ENCODE data around the gene CD300LG.
A peak's percentile ranks its signal among the peaks of the same experiment; 100 is the strongest.
"Not testable (repeated sequence)": the region's sequence is repeated elsewhere in the genome, so short reads cannot be mapped to it uniquely, and the experiment has no call there.

Gene CD300LG

DNA sequence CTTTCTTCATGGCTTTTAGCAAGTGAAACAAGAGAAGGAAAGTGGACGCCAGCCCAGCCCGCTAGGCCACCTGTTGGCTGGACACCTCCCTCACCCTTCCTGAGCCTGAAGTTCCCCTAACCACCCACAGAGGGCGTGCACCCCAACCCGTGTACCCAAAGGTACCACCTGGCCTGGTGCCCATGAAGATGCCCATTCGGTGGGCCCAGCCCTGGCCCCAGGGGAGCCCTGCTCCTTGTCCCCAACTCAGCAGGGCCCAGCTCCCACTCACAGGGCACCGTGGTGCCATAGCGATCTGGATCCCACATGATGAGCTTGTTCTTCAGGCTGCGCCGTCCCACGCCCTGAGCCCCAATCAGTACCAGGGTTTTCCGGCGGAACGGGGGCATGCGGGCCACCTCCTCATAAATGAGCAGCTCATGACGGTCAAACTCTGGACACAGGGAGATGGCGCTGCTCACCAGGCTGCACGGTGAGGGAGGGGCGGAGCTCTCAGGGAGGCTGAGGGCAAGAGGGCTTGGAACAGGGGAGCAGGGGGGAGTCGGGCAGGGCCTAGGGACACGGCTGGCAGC lies 33.5 kb downstream of the CD300LG start:
- no peak overlapping the region for H3K4me3 ChIP-seq (ENCODE audit: low read length)
- H3K9me3 ChIP-seq (ENCODE audit: insufficient read depth, low read depth, low read length), result no peaks in the 10 kb centered on the region
- no peak overlapping the region for H3K27ac ChIP-seq (ENCODE audit: low read depth, low read length)
- H3K4me1 ChIP-seq (ENCODE audit: insufficient read depth, low read length), result peaks cover 8% of the 10 kb centered on the region; the same call in 1 of the 2 replicates
- H3K9ac ChIP-seq (ENCODE audit: low read depth, low read length), result no peak overlapping the region
- 85% methylated on average over 20 of the region's 20 CpGs for WGBS
- H3K36me3 ChIP-seq (ENCODE audit: insufficient read depth, low read length), result no peaks in the 10 kb centered on the region
- no peaks in the 10 kb centered on the region for H3K27me3 ChIP-seq (ENCODE audit: insufficient read depth, low read length)

DNA sequence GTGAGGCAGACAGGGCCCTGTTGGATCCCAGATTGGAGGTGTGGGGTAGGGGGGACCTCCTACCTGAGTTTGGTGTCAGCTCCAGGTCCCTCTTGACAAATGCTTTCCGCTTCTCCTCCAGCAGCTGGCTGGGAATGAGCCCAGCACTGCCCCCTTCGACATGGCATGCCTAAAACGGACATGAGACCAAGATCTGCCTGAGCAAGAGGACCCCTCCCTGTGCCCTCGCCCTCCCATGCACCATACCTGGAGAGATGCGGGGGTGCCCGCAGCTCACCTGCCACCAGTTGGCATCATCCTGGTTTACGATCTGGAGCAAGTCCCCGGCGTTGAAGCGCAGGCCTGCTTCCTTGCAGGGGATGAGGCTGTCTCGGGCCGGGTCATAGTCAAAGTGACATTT lies 34.2 kb downstream of the CD300LG start:
- H3K9ac ChIP-seq (ENCODE audit: low read depth, low read length), result no peak overlapping the region
- peaks cover 8% of the 10 kb centered on the region; the same call in 1 of the 2 replicates for H3K4me1 ChIP-seq (ENCODE audit: insufficient read depth, low read length)
- no peak overlapping the region for H3K27ac ChIP-seq (ENCODE audit: low read depth, low read length)
- H3K4me3 ChIP-seq (ENCODE audit: low read length), result no peak overlapping the region
- WGBS, result 95% methylated on average over 12 of the region's 12 CpGs
- H3K9me3 ChIP-seq (ENCODE audit: insufficient read depth, low read depth, low read length), result no peaks in the 10 kb centered on the region
- no peaks in the 10 kb centered on the region for H3K36me3 ChIP-seq (ENCODE audit: insufficient read depth, low read length)
- H3K27me3 ChIP-seq (ENCODE audit: insufficient read depth, low read length), result no peaks in the 10 kb centered on the region

DNA sequence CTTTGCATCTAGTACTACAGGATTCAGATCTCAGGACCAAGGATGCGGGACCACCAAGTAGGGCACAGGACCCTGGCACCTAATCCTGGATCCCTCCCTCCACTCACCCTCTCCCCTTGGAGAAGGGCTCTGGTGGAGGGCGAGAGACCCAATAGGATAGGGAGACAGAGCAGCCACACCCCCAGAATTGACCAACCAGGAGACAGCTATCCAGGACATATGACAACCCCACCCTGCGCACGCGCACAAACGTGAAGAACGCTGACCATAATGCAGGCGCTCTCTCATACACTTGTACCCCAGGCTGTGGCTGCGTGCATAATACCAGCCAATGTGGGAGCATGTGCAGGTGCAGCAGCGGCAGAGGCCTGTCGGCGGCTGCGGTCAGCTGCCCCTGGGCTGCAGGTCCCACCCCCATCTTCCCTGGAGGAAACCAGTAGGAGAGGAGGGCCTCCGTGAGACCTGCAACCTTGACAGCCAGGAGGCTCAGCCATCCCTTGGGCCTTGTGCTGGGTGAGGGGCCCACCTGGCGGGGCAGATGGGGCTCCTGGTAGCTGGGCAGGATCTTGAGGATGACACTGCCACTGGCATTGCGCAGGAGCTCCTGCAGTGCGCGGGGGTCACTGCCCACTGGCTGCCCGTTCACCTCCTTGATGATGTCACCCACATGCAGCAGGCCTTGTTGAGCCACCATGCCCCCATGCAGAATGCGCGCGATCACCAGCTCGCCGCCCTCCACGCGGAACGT lies 35.0 kb downstream of the CD300LG start:
- no peak overlapping the region for H3K27ac ChIP-seq (ENCODE audit: low read depth, low read length)
- H3K36me3 ChIP-seq (ENCODE audit: insufficient read depth, low read length), result no peaks in the 10 kb centered on the region
- H3K27me3 ChIP-seq (ENCODE audit: insufficient read depth, low read length), result no peaks in the 10 kb centered on the region
- H3K9me3 ChIP-seq (ENCODE audit: insufficient read depth, low read depth, low read length), result no peaks in the 10 kb centered on the region
- 96% methylated on average over 27 of the region's 27 CpGs for WGBS
- peaks cover 8% of the 10 kb centered on the region; the same call in 1 of the 2 replicates for H3K4me1 ChIP-seq (ENCODE audit: insufficient read depth, low read length)
- no peak overlapping the region for H3K9ac ChIP-seq (ENCODE audit: low read depth, low read length)
- no peak overlapping the region for H3K4me3 ChIP-seq (ENCODE audit: low read length)

DNA sequence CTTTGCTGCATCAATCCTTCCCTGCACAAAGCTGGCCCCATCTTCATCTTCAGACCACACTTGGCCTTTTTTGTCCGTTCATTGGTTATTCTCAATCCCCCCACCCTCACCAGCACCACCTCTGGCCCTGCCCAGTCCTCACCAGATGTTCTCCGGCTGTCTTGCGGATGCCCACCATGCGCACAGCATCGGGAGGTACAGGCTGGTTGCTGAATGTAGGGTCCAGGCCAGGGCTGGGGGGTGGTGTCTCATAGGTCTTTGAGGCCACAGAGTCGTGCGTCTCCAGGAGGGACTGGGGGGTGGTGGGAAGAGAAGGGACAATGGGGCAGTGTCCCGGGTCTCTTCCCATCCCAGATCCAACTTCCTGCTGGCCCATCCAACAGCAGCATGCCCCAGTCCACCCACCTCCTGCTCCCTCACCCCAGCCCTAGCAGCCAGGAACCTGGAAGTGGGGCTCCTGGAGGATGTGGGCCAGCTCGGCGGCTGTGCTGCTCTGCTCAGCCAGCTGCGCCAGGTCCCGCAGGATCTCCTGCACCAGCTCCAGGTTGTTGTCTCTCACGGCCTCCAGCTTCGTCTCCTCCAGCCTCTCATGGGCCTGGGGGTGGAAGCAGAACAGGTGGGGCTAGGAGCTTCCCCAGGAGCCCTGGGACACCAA lies 35.9 kb downstream of the CD300LG start:
- H3K36me3 ChIP-seq (ENCODE audit: insufficient read depth, low read length), result no peaks in the 10 kb centered on the region
- 92% methylated on average over 13 of the region's 14 CpGs for WGBS
- H3K27ac ChIP-seq (ENCODE audit: low read depth, low read length), result no peak overlapping the region
- peaks cover 8% of the 10 kb centered on the region; the same call in 1 of the 2 replicates for H3K4me1 ChIP-seq (ENCODE audit: insufficient read depth, low read length)
- no peak overlapping the region for H3K9ac ChIP-seq (ENCODE audit: low read depth, low read length)
- no peaks in the 10 kb centered on the region for H3K9me3 ChIP-seq (ENCODE audit: insufficient read depth, low read depth, low read length)
- H3K27me3 ChIP-seq (ENCODE audit: insufficient read depth, low read length), result no peaks in the 10 kb centered on the region
- no peak overlapping the region for H3K4me3 ChIP-seq (ENCODE audit: low read length)

DNA sequence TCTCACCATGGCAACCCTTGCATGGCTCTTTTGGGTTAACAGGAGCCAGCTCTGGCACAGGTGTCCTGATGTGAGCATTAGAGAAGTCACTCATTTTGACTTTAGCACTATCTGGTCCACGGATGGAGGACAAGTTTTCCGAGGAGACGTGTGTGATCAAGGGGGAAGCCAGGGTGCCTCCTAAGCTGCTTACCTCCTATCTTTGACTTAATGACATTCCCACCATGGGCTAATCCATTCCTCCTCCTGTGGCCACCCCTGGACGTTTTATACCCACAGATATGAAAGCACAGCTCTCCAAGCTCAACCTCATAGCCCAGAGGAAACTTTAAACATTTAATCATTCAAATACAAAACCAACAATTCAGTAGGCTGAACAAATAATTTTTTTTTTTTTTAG lies 41.6 kb downstream of the CD300LG start:
- Histone ChIP-seq H3K27ac (ENCODE audit: low read depth, low read length) (no peak overlapping the region), H3K4me3 (ENCODE audit: low read length) (no peak overlapping the region), H3K36me3 (ENCODE audit: insufficient read depth, low read length) (no peaks in the 10 kb centered on the region), H3K9me3 (ENCODE audit: insufficient read depth, low read depth, low read length) (no peaks in the 10 kb centered on the region), H3K4me1 (ENCODE audit: insufficient read depth, low read length) (peaks cover 15% of the 10 kb centered on the region), H3K9ac (ENCODE audit: low read depth, low read length) (no peak overlapping the region), H3K27me3 (ENCODE audit: insufficient read depth, low read length) (no peaks in the 10 kb centered on the region)
- 90% methylated on average over 4 of the region's 4 CpGs for WGBS

DNA sequence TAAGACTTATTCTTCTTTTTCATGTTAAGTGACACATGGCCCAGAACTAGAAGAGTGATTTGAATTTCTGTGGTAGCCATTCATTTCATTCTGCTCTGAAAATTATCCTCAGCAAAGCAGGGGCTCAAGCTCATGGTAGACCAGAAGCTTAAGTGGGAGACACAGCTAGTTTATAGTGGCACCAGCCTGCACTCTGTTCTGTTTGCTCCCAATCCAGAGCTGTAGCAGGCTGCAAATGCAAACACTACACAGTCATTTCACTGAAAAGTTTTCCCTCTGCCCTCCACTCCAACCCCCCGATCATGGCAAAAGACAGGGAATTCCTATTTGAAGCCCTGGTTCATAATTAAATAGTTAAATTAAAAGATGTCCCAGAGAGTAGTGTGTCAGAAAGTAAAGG lies 43.3 kb downstream of the CD300LG start:
- 100% methylated on average over 1 of the region's 1 CpG for WGBS
- Histone ChIP-seq H3K9me3 (ENCODE audit: insufficient read depth, low read depth, low read length) (no peaks in the 10 kb centered on the region), H3K36me3 (ENCODE audit: insufficient read depth, low read length) (no peaks in the 10 kb centered on the region), H3K4me3 (ENCODE audit: low read length) (no peak overlapping the region), H3K9ac (ENCODE audit: low read depth, low read length) (no peak overlapping the region), H3K27me3 (ENCODE audit: insufficient read depth, low read length) (no peaks in the 10 kb centered on the region), H3K27ac (ENCODE audit: low read depth, low read length) (no peak overlapping the region), H3K4me1 (ENCODE audit: insufficient read depth, low read length) (peaks cover 17% of the 10 kb centered on the region)

DNA sequence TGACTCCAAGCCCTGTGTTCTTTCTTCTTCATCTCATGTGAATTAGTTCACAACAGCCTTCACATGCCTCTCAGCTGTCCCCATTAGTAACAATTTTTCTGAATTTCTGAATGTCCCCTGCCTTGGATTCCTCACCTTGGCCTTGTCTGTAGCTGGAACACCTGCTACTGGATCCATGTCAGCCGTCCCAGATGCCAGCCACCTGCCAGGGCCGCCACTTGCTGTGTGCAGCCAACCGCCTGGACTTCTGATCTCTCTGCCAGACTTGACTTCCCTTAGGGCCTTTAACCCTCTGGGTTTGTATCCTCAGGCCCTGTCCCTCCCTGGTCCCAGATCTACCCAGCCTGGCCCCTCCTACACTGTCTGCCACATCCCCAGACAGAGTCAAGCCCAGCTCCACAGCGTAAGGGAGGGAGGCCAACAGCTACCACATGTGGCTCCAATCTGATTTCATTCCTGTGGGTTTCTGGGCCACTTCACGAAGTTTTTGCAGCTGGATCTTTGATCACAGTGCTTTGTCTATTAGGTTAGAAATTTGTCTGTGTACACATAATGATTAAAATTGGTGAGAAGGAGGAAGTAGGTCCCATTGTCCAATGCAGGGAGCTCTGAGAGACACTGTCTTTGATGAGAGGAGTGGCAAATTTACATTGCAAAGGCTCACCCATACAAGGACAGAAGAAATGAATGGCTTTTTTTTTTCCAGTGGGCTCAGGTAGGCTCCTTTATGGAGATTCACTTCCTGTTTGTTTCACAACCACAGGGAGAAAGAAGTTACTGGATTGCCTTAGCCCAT lies 45.1 kb downstream of the CD300LG start:
- Histone ChIP-seq H3K27ac (ENCODE audit: low read depth, low read length) (peak overlapping the region; percentile 84), H3K4me3 (ENCODE audit: low read length) (no peak overlapping the region), H3K27me3 (ENCODE audit: insufficient read depth, low read length) (no peaks in the 10 kb centered on the region), H3K9me3 (ENCODE audit: insufficient read depth, low read depth, low read length) (no peaks in the 10 kb centered on the region), H3K36me3 (ENCODE audit: insufficient read depth, low read length) (no peaks in the 10 kb centered on the region), H3K9ac (ENCODE audit: low read depth, low read length) (no peak overlapping the region), H3K4me1 (ENCODE audit: insufficient read depth, low read length) (peaks cover 17% of the 10 kb centered on the region)
- WGBS, result 62% methylated on average over 5 of the region's 5 CpGs

DNA sequence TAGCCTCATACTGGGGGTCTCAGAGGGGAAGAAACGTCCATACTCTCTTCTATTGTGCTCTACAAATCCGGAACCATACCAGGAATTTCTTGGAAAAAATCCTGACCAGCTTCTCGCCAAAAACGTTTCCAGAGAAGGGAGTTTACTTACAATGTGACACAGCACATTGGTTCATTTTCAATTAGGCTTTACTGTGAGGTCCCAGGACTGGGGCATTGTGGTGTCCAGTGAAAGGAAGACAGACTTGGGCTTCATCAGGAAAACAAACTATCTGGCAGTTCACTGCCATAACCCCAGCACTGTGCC lies 45.6 kb downstream of the CD300LG start:
- Histone ChIP-seq H3K9ac (ENCODE audit: low read depth, low read length) (no peak overlapping the region), H3K4me3 (ENCODE audit: low read length) (no peak overlapping the region), H3K27ac (ENCODE audit: low read depth, low read length) (peak overlapping the region; percentile 84), H3K27me3 (ENCODE audit: insufficient read depth, low read length) (no peaks in the 10 kb centered on the region), H3K36me3 (ENCODE audit: insufficient read depth, low read length) (no peaks in the 10 kb centered on the region), H3K4me1 (ENCODE audit: insufficient read depth, low read length) (peaks cover 17% of the 10 kb centered on the region), H3K9me3 (ENCODE audit: insufficient read depth, low read depth, low read length) (no peaks in the 10 kb centered on the region)
- 16% methylated on average over 4 of the region's 4 CpGs for WGBS

DNA sequence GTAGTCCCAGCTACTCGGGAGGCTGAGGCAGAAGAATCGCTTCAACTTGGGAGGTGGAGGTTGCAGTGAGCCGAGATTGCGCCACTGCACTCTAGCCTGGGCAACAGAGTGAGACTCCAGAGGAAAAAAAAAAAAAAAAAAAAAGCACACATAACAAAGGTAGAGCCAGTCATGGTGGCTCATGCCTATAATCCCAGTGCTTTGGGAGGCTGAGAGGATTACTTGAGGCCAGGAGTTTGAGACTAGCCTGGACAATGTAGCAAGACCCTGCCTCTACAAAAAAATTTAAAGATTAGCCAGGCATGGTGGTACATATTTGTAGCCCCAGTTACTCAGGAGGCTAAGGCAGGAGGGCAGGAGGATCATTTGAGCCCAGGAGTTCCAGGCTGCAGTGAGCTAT lies 47.5 kb downstream of the CD300LG start:
- not testable (repeated sequence) for H3K4me3 ChIP-seq (ENCODE audit: low read length); H3K27me3 ChIP-seq (ENCODE audit: insufficient read depth, low read length); H3K9me3 ChIP-seq (ENCODE audit: insufficient read depth, low read depth, low read length); H3K9ac ChIP-seq (ENCODE audit: low read depth, low read length); H3K36me3 ChIP-seq (ENCODE audit: insufficient read depth, low read length); H3K27ac ChIP-seq (ENCODE audit: low read depth, low read length)
- WGBS, result 95% methylated on average over 4 of the region's 4 CpGs
- H3K4me1 ChIP-seq (ENCODE audit: insufficient read depth, low read length), result peaks cover 17% of the 10 kb centered on the region

DNA sequence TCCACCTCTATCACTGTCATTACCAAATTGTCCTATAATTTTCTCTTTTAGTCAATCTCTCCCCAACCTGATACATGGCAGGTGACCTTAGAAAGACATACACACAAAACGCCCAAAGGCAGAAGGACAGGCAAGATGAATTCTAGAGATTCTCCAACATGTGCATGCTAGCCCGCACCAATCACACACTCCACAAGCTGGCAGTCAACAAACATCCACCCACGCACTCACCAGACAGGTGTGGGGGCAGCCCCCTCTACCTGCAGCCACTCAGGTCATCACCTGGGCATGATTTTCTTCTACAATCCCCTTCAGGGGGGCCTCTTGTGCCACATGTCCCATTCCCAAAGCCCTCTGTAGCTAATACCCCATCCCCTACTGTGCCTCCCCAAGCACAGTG lies 50.9 kb downstream of the CD300LG start:
- Histone ChIP-seq H3K27ac (ENCODE audit: low read depth, low read length) (no peak overlapping the region), H3K9ac (ENCODE audit: low read depth, low read length) (no peak overlapping the region), H3K27me3 (ENCODE audit: insufficient read depth, low read length) (0 out of 2 replicates have a peak, but pooled peaks cover 5% of the 10 kb centered on the region), H3K9me3 (ENCODE audit: insufficient read depth, low read depth, low read length) (no peaks in the 10 kb centered on the region), H3K4me3 (ENCODE audit: low read length) (no peak overlapping the region), H3K4me1 (ENCODE audit: insufficient read depth, low read length) (peaks cover 24% of the 10 kb centered on the region), H3K36me3 (ENCODE audit: insufficient read depth, low read length) (no peaks in the 10 kb centered on the region)
- WGBS, result 88% methylated on average over 3 of the region's 3 CpGs

DNA sequence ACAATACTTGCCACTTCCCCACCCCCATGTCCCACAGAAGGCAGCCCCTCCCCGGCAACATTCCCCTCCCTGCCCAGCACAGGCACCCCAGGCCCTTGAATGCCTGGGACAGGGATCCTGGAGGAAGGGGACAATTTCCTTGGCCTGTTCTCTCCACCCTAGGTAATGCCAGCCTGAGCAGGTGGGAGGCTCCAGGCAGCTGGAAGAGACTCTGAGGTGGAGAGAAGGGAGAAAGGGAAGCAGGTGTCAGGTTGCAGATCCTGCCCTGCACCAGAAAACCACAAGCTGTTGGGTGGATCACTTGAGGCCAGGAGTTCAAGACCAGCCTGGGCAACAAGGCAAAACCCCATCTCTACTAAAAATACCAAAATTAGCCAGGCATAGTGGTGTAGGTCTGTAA lies 51.5 kb downstream of the CD300LG start:
- H3K4me3 ChIP-seq (ENCODE audit: low read length), result no peak overlapping the region
- peaks cover 18% of the 10 kb centered on the region; the same call in 1 of the 2 replicates for H3K4me1 ChIP-seq (ENCODE audit: insufficient read depth, low read length)
- no peaks in the 10 kb centered on the region for H3K36me3 ChIP-seq (ENCODE audit: insufficient read depth, low read length)
- no peak overlapping the region for H3K9ac ChIP-seq (ENCODE audit: low read depth, low read length)
- no peak overlapping the region for H3K27ac ChIP-seq (ENCODE audit: low read depth, low read length)
- WGBS, result 65% methylated on average over 1 of the region's 1 CpG
- 0 out of 2 replicates have a peak, but pooled peaks cover 5% of the 10 kb centered on the region for H3K27me3 ChIP-seq (ENCODE audit: insufficient read depth, low read length)
- H3K9me3 ChIP-seq (ENCODE audit: insufficient read depth, low read depth, low read length), result no peaks in the 10 kb centered on the region

Data from HUES64 (cell line).